Dendritic cell treated with granulocyte-macrophage colony-stimulating factor and Interleukin-4, amounts not matched to agents 40 ng/mL and 50 ng/mL, for 4 days (primary cell): ENCODE data around the gene NPAS2.
A peak's percentile ranks its signal among the peaks of the same experiment; 100 is the strongest.

Experiments
- H3K27ac Mint-ChIP-seq: one replicate; pipeline ENCODE4 v1.8.0; 2022; ENCODE audit warnings: mild to moderate bottlenecking, mixed read lengths
- H3K27me3 Mint-ChIP-seq: one replicate; pipeline ENCODE4 v1.8.0; 2022; ENCODE audit warnings: mild to moderate bottlenecking, mixed read lengths
- H3K36me3 Mint-ChIP-seq: one replicate; pipeline ENCODE4 v1.8.0; 2022; ENCODE audit warnings: low read depth, mixed read lengths
- H3K4me1 Mint-ChIP-seq: one replicate; pipeline ENCODE4 v1.8.0; 2022; ENCODE audit warnings: low read depth, mixed read lengths
- H3K4me3 Mint-ChIP-seq: one replicate; pipeline ENCODE4 v1.8.0; 2022; ENCODE audit warnings: mild to moderate bottlenecking, moderate library complexity, mixed read lengths
- H3K9me3 Mint-ChIP-seq: one replicate; pipeline ENCODE4 v1.8.0; 2022; ENCODE audit warnings: mixed read lengths
- intact Hi-C: fragments of 100-400 bp; cut with micrococcal nuclease; formaldehyde crosslinking; loops from one replicate; pipeline ENCODE4 v1.15.0; 2022

NPAS2 gene

GRCh38 chr2:100845141-100845991 is 25.4 kb downstream of the NPAS2 start:
- H3K9me3 Mint-ChIP-seq = no peaks in the 10 kb centered on the region
- H3K27ac Mint-ChIP-seq = no peak overlapping the region
- peaks cover 42% of the 10 kb centered on the region for H3K27me3 Mint-ChIP-seq

GRCh38 chr2:100846716-100847115 is 26.8 kb downstream of the NPAS2 start:
- no peak overlapping the region for H3K4me3 Mint-ChIP-seq
- intact Hi-C loops = no loop called here
- no peaks in the 10 kb centered on the region for H3K36me3 Mint-ChIP-seq
- H3K27ac Mint-ChIP-seq = no peak overlapping the region
- peaks cover 45% of the 10 kb centered on the region for H3K27me3 Mint-ChIP-seq
- H3K4me1 Mint-ChIP-seq = no peaks in the 10 kb centered on the region
- H3K9me3 Mint-ChIP-seq = no peaks in the 10 kb centered on the region

More at GRCh38 chr2:100845141-100845991, 25.4 kb downstream of the NPAS2 start:
- Mint-ChIP-seq H3K36me3 (no peaks in the 10 kb centered on the region), H3K4me3 (no peak overlapping the region), H3K4me1 (no peaks in the 10 kb centered on the region)
- intact Hi-C loops = no loop called here

GRCh38 chr2:100852447-100852846 is 32.5 kb downstream of the NPAS2 start:
- H3K27ac Mint-ChIP-seq = no peak overlapping the region
- H3K36me3 Mint-ChIP-seq = no peaks in the 10 kb centered on the region
- peaks cover 28% of the 10 kb centered on the region for H3K27me3 Mint-ChIP-seq
- H3K4me1 Mint-ChIP-seq = peaks cover 20% of the 10 kb centered on the region
- no peak overlapping the region for H3K4me3 Mint-ChIP-seq
- no peaks in the 10 kb centered on the region for H3K9me3 Mint-ChIP-seq
- intact Hi-C loops = no loop called here

GRCh38 chr2:100852999-100853908 is 33.3 kb downstream of the NPAS2 start:
- H3K4me1 Mint-ChIP-seq = peaks cover 20% of the 10 kb centered on the region
- no peaks in the 10 kb centered on the region for H3K9me3 Mint-ChIP-seq
- H3K36me3 Mint-ChIP-seq = no peaks in the 10 kb centered on the region
- H3K27ac Mint-ChIP-seq = peak overlapping the region; percentile 40
- H3K27me3 Mint-ChIP-seq = peaks cover 25% of the 10 kb centered on the region
- intact Hi-C loops = no loop called here
- H3K4me3 Mint-ChIP-seq = peak overlapping the region; percentile 18

GRCh38 chr2:100853909-100854810 is 34.2 kb downstream of the NPAS2 start:
- Mint-ChIP-seq H3K4me3 (peak overlapping the region; percentile 18), H3K4me1 (peaks cover 20% of the 10 kb centered on the region), H3K36me3 (no peaks in the 10 kb centered on the region), H3K27ac (peak overlapping the region; percentile 40), H3K27me3 (peaks cover 19% of the 10 kb centered on the region), H3K9me3 (no peaks in the 10 kb centered on the region)
- intact Hi-C loops = no loop called here

GRCh38 chr2:100855084-100855483 is 35.1 kb downstream of the NPAS2 start:
- Mint-ChIP-seq H3K4me1 (peaks cover 20% of the 10 kb centered on the region), H3K36me3 (no peaks in the 10 kb centered on the region), H3K9me3 (no peaks in the 10 kb centered on the region), H3K27ac (no peak overlapping the region), H3K27me3 (peaks cover 19% of the 10 kb centered on the region), H3K4me3 (no peak overlapping the region)
- intact Hi-C loops = no loop called here

GRCh38 chr2:100855606-100856005 is 35.7 kb downstream of the NPAS2 start:
- intact Hi-C loops = no loop called here
- peaks cover 20% of the 10 kb centered on the region for H3K4me1 Mint-ChIP-seq
- H3K27ac Mint-ChIP-seq = no peak overlapping the region
- H3K36me3 Mint-ChIP-seq = no peaks in the 10 kb centered on the region
- no peak overlapping the region for H3K4me3 Mint-ChIP-seq
- H3K9me3 Mint-ChIP-seq = no peaks in the 10 kb centered on the region
- peaks cover 17% of the 10 kb centered on the region for H3K27me3 Mint-ChIP-seq

GRCh38 chr2:100856732-100857131 is 36.8 kb downstream of the NPAS2 start:
- Mint-ChIP-seq H3K27me3 (peaks cover 20% of the 10 kb centered on the region), H3K4me1 (peaks cover 20% of the 10 kb centered on the region), H3K9me3 (no peaks in the 10 kb centered on the region), H3K36me3 (no peaks in the 10 kb centered on the region), H3K4me3 (no peak overlapping the region), H3K27ac (no peak overlapping the region)
- intact Hi-C loops = no loop called here

GRCh38 chr2:100857341-100857740 is 37.4 kb downstream of the NPAS2 start:
- Mint-ChIP-seq H3K4me3 (no peak overlapping the region), H3K27ac (no peak overlapping the region), H3K36me3 (no peaks in the 10 kb centered on the region), H3K27me3 (peaks cover 17% of the 10 kb centered on the region), H3K9me3 (no peaks in the 10 kb centered on the region), H3K4me1 (peaks cover 20% of the 10 kb centered on the region)
- intact Hi-C loops = no loop called here

GRCh38 chr2:100857915-100858314 is 38.0 kb downstream of the NPAS2 start:
- peaks cover 20% of the 10 kb centered on the region for H3K4me1 Mint-ChIP-seq
- H3K27me3 Mint-ChIP-seq = peaks cover 16% of the 10 kb centered on the region
- no peak overlapping the region for H3K27ac Mint-ChIP-seq
- no peaks in the 10 kb centered on the region for H3K9me3 Mint-ChIP-seq
- H3K36me3 Mint-ChIP-seq = no peaks in the 10 kb centered on the region
- H3K4me3 Mint-ChIP-seq = no peak overlapping the region
- intact Hi-C loops = no loop called here

- Mint-ChIP-seq H3K9me3 (no peaks in the 10 kb centered on the region), H3K27ac (no peak overlapping the region), H3K36me3 (no peaks in the 10 kb centered on the region), H3K4me1 (peaks cover 7% of the 10 kb centered on the region), H3K27me3 (peaks cover 20% of the 10 kb centered on the region), H3K4me3 (no peak overlapping the region)
- intact Hi-C loops = no loop called here
Measured at GRCh38 chr2:100859902-100860301, 40.0 kb downstream of the NPAS2 start.

GRCh38 chr2:100861340-100861739 is 41.4 kb downstream of the NPAS2 start:
- H3K9me3 Mint-ChIP-seq = no peaks in the 10 kb centered on the region
- peaks cover 6% of the 10 kb centered on the region for H3K4me1 Mint-ChIP-seq
- no peak overlapping the region for H3K27ac Mint-ChIP-seq
- H3K36me3 Mint-ChIP-seq = no peaks in the 10 kb centered on the region
- peaks cover 21% of the 10 kb centered on the region for H3K27me3 Mint-ChIP-seq
- intact Hi-C loops = no loop called here
- no peak overlapping the region for H3K4me3 Mint-ChIP-seq

- Mint-ChIP-seq H3K4me1 (peaks cover 6% of the 10 kb centered on the region), H3K4me3 (no peak overlapping the region), H3K27me3 (peaks cover 23% of the 10 kb centered on the region), H3K27ac (no peak overlapping the region), H3K9me3 (no peaks in the 10 kb centered on the region), H3K36me3 (no peaks in the 10 kb centered on the region)
- intact Hi-C loops = no loop called here
Measured at GRCh38 chr2:100862081-100862480, 42.1 kb downstream of the NPAS2 start.
